GM23338 (cell line): ENCODE results near the gene GSG1L. TPM values are rescaled to one million over a fixed set of nuclear protein-coding genes. Genes with fewer than 3 reads are reported as not detected.
"Not testable (repeated sequence)": the region's sequence is repeated elsewhere in the genome, so short reads cannot be mapped to it uniquely, and the experiment has no call there.

Source experiments
- ATAC-seq: fragments of 200-7000 bp; cut with Tn5 transposase; 3 replicates; pipeline ENCODE4 v1.9.1; 2020
- DNase-seq: peaks from one replicate; pipeline ENCODE4 v3.0.0-alpha.2; 2015; ENCODE audit warnings: low spot score
- H2AFZ ChIP-seq: fragments of 200-600 bp; sonication (generic); 2 replicates; pipeline ENCODE4 v1.8.0; 2016; ENCODE audit warnings: antibody characterized with exemption, mild to moderate bottlenecking, moderate library complexity
- H3F3A ChIP-seq: fragments of 200-600 bp; sonication (generic); replicated peaks from 2 replicates; pipeline ENCODE4 v1.8.0; 2017; ENCODE audit warnings: antibody characterized with exemption, mixed run types, low read depth
- H3K27ac ChIP-seq: fragments of 200-600 bp; sonication (generic); 2 replicates; pipeline ENCODE4 v1.6.1; 2016; ENCODE audit warnings: low read depth
- H3K27me3 ChIP-seq: fragments of 200-600 bp; sonication (generic); 2 replicates; pipeline ENCODE4 v1.8.0; 2016; ENCODE audit warnings: mild to moderate bottlenecking, mixed run types, moderate library complexity; ENCODE audit not compliant: insufficient read depth
- H3K36me3 ChIP-seq: fragments of 200-600 bp; sonication (generic); 2 replicates; pipeline ENCODE4 v1.8.0; 2016; ENCODE audit warnings: mild to moderate bottlenecking; ENCODE audit not compliant: insufficient read depth
- H3K4me1 ChIP-seq: fragments of 200-600 bp; sonication (generic); 2 replicates; pipeline ENCODE4 v1.8.0; 2016; ENCODE audit warnings: mild to moderate bottlenecking, moderate library complexity; ENCODE audit not compliant: insufficient read depth
- H3K4me2 ChIP-seq: fragments of 200-600 bp; sonication (generic); 2 replicates; pipeline ENCODE4 v1.7.1; 2017; ENCODE audit warnings: mixed run types
- H3K4me3 ChIP-seq: fragments of 200-600 bp; sonication (generic); 2 replicates; pipeline ENCODE4 v1.6.1; 2016; ENCODE audit warnings: mixed run types
- H3K79me2 ChIP-seq: fragments of 200-600 bp; sonication (generic); replicated peaks from 2 replicates; pipeline ENCODE4 v1.8.0; 2017; ENCODE audit warnings: mild to moderate bottlenecking; ENCODE audit not compliant: insufficient read depth
- H3K9me2 ChIP-seq: fragments of 200-600 bp; sonication (generic); 2 replicates; pipeline ENCODE4 v1.8.0; 2017; ENCODE audit not compliant: insufficient read depth
- H4K20me1 ChIP-seq: fragments of 200-600 bp; sonication (generic); replicated peaks from 2 replicates; pipeline ENCODE4 v1.8.0; 2017; ENCODE audit warnings: mild to moderate bottlenecking; ENCODE audit not compliant: insufficient read depth
- H3K27ac Mint-ChIP-seq: 2 replicates; pipeline ENCODE4 v1.8.0; 2020; ENCODE audit warnings: inconsistent platforms, mild to moderate bottlenecking, moderate library complexity, mixed read lengths
- H3K27me3 Mint-ChIP-seq: 3 replicates; pipeline ENCODE4 v1.8.0; 2022; ENCODE audit warnings: low read depth, mild to moderate bottlenecking, moderate library complexity, mixed read lengths, inconsistent platforms; ENCODE audit not compliant: insufficient read depth, poor library complexity
- H3K36me3 Mint-ChIP-seq: 3 replicates; pipeline ENCODE4 v1.8.0; 2021; ENCODE audit warnings: low read depth, mild to moderate bottlenecking, inconsistent platforms, moderate library complexity, mixed read lengths
- H3K4me1 Mint-ChIP-seq: 3 replicates; pipeline ENCODE4 v1.8.0; 2020; ENCODE audit warnings: mild to moderate bottlenecking, inconsistent platforms, mixed read lengths
- H3K4me3 Mint-ChIP-seq: 3 replicates; pipeline ENCODE4 v1.8.0; 2021; ENCODE audit warnings: moderate library complexity, mild to moderate bottlenecking, inconsistent platforms, mixed read lengths
- H3K9me3 Mint-ChIP-seq: 3 replicates; pipeline ENCODE4 v1.8.0; 2020; ENCODE audit warnings: moderate library complexity, mild to moderate bottlenecking, inconsistent platforms, mixed read lengths
- CTCF ChIP-seq, 2 experiments: fragments of 200-600 bp in 1 of 2; sonication (generic) in 1 of 2; conservative IDR thresholded peaks; 2 replicates each; pipeline versions ENCODE4 v1.5.1 to v1.6.1; 2016 to 2017; ENCODE audit warnings: antibody characterized with exemption in 2 of 2, low read depth in 2 of 2, mild to moderate bottlenecking in 2 of 2, moderate library complexity in 1 of 2
- EZH2phosphoT487 ChIP-seq: fragments of 200-600 bp; sonication (generic); IDR thresholded peaks from one replicate; pipeline ENCODE4 v1.8.1; 2018; ENCODE audit warnings: antibody characterized with exemption; ENCODE audit not compliant: unreplicated experiment
- polyA plus RNA-seq: library from polyadenylated mRNA; unstranded; fragments of >200 nt; fragmentation: Nextera tagmentation; extraction: Ambion mirVana; gene quantifications from 2 replicates; pipeline ENCODE4 v1.2.1, GENCODE V29; 2016
- total RNA-seq: library from RNA; depleted of rRNA; stranded (reverse); fragments of >200 nt; shearing (Covaris generic); gene quantifications from 2 replicates; pipeline ENCODE4 v1.2.3, GENCODE V29; 2014
- TF ChIP-seq, protein P1 (sequence below): fragments of 250-450 bp; sonication (Bioruptor Pico); IDR thresholded peaks from 2 replicates; pipeline ENCODE4 v1.5.0; 2020; ENCODE audit warnings: mild to moderate bottlenecking, moderate library complexity

GSG1L gene
- total and polyA plus RNA-seq, 2 experiments from 2014 or later, result 0.36 to 0.63 TPM

- TF ChIP-seq, protein P1, sequence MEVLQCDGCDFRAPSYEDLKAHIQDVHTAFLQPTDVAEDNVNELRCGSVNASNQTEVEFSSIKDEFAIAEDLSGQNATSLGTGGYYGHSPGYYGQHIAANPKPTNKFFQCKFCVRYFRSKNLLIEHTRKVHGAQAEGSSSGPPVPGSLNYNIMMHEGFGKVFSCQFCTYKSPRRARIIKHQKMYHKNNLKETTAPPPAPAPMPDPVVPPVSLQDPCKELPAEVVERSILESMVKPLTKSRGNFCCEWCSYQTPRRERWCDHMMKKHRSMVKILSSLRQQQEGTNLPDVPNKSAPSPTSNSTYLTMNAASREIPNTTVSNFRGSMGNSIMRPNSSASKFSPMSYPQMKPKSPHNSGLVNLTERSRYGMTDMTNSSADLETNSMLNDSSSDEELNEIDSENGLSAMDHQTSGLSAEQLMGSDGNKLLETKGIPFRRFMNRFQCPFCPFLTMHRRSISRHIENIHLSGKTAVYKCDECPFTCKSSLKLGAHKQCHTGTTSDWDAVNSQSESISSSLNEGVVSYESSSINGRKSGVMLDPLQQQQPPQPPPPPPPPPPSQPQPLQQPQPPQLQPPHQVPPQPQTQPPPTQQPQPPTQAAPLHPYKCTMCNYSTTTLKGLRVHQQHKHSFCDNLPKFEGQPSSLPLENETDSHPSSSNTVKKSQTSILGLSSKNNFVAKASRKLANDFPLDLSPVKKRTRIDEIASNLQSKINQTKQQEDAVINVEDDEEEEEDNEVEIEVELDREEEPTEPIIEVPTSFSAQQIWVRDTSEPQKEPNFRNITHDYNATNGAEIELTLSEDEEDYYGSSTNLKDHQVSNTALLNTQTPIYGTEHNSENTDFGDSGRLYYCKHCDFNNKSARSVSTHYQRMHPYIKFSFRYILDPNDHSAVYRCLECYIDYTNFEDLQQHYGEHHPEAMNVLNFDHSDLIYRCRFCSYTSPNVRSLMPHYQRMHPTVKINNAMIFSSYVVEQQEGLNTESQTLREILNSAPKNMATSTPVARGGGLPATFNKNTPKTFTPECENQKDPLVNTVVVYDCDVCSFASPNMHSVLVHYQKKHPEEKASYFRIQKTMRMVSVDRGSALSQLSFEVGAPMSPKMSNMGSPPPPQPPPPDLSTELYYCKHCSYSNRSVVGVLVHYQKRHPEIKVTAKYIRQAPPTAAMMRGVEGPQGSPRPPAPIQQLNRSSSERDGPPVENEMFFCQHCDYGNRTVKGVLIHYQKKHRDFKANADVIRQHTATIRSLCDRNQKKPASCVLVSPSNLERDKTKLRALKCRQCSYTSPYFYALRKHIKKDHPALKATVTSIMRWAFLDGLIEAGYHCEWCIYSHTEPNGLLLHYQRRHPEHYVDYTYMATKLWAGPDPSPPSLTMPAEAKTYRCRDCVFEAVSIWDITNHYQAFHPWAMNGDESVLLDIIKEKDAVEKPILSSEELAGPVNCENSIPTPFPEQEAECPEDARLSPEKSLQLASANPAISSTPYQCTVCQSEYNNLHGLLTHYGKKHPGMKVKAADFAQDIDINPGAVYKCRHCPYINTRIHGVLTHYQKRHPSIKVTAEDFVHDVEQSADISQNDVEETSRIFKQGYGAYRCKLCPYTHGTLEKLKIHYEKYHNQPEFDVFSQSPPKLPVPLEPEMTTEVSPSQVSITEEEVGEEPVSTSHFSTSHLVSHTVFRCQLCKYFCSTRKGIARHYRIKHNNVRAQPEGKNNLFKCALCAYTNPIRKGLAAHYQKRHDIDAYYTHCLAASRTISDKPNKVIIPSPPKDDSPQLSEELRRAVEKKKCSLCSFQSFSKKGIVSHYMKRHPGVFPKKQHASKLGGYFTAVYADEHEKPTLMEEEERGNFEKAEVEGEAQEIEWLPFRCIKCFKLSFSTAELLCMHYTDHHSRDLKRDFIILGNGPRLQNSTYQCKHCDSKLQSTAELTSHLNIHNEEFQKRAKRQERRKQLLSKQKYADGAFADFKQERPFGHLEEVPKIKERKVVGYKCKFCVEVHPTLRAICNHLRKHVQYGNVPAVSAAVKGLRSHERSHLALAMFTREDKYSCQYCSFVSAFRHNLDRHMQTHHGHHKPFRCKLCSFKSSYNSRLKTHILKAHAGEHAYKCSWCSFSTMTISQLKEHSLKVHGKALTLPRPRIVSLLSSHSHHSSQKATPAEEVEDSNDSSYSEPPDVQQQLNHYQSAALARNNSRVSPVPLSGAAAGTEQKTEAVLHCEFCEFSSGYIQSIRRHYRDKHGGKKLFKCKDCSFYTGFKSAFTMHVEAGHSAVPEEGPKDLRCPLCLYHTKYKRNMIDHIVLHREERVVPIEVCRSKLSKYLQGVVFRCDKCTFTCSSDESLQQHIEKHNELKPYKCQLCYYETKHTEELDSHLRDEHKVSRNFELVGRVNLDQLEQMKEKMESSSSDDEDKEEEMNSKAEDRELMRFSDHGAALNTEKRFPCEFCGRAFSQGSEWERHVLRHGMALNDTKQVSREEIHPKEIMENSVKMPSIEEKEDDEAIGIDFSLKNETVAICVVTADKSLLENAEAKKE (CRISPR knock-in tag), result no peak
- no peak for TF ChIP-seq CTCF (conservative IDR thresholded peaks at IDR 0.05; ENCODE audit: low read depth in 2 of 2)
- no peak for TF ChIP-seq EZH2phosphoT487
Observed at GRCh38 chr16:27943766-27944165, 119.7 kb downstream of the GSG1L start (continued).

- not testable (repeated sequence) for H3K27me3 ChIP-seq, H3K79me2 ChIP-seq, H2AFZ ChIP-seq, H3K9me3 Mint-ChIP-seq, DNase-seq, H3K27ac ChIP-seq, H3K27me3 Mint-ChIP-seq, H3K4me1 ChIP-seq, H3K4me2 ChIP-seq, H3K4me1 Mint-ChIP-seq, H3K36me3 ChIP-seq, H3K4me3 Mint-ChIP-seq, H3K9me2 ChIP-seq, H3K27ac Mint-ChIP-seq, H3K36me3 Mint-ChIP-seq, H3K4me3 ChIP-seq, ATAC-seq, H4K20me1 ChIP-seq, H3F3A ChIP-seq
Observed at GRCh38 chr16:27942071-27942470, 121.4 kb downstream of the GSG1L start.
